Lower leg skin (tissue), 4 donors: ENCODE data around the gene HPGDS. TPM values are rescaled to one million over a fixed set of nuclear protein-coding genes. Genes with fewer than 3 reads are reported as not detected.
"Not testable (repeated sequence)": the region's sequence is repeated elsewhere in the genome, so short reads cannot be mapped to it uniquely, and the experiment has no call there.

Source experiments
- DNase-seq, 2 donors: peaks; one replicate each; pipeline ENCODE4 v3.0.0-alpha.2; 2019; ENCODE audit warnings: low spot score in 2 of 2
- H3K4me3 ChIP-seq: fragments of 200-600 bp; sonication (generic); 2 replicates; pipeline ENCODE4 v1.5.1; 2017; ENCODE audit warnings: mild to moderate bottlenecking, low read depth; ENCODE audit not compliant: poor library complexity, severe bottlenecking
- POLR2A ChIP-seq, 2 donors: fragments of 450-650 bp; IDR thresholded peaks; one replicate each; pipeline ENCODE4 v1.6.1; 2016 to 2017; ENCODE audit warnings: antibody characterized with exemption in 2 of 2, mild to moderate bottlenecking in 1 of 2, moderate library complexity in 1 of 2
- WGBS, 2 donors: methylation state at CpG; one replicate each; pipeline ENCODE4 v1.1.5; 2018; 5-methylcytosine and 5-hydroxymethylcytosine counted together
- intact Hi-C: fragments of 100-400 bp; cut with DNase I; formaldehyde crosslinking; loops from one replicate; pipeline ENCODE4 v1.15.0; 2023; ENCODE audit warnings: low total_unique reads
- total RNA-seq, 4 donors: library from RNA; depleted of rRNA; stranded (reverse); fragments of >200 nt; gene quantifications; one replicate each; pipeline ENCODE4 v1.1.0, GENCODE V29; 2016
- TF ChIP-seq, protein P1 (sequence below), 3 donors: fragments of 450-650 bp; IDR thresholded peaks; one replicate each; pipeline ENCODE4 v1.5.1; 2016; ENCODE audit warnings: antibody characterized with exemption in 3 of 3, mild to moderate bottlenecking in 3 of 3, moderate library complexity in 2 of 3

HPGDS gene
- total RNA-seq, 4 donors from 2014 or later = 0.86 to 3.0 (median 1.6) TPM

DNA sequence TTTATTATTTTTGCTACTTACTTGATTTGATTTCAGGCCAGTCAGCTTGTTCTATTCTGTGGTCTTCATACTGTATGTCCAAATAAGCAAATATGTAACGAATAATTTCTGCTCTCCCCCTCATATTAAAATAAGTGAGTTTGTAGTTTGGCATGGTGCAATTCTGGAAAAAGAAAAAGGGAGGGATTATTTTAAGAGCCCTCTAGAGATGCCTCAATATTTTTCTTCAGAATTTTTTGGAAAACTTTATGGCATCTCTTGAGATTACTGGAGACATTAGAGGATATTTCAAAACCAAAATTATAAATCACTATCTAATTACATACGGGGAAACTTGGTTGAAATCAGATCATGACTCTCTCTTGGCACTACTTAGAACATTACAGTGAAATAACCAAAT lies 8.2 kb downstream of the HPGDS start:
- H3K4me3 ChIP-seq = no peak overlapping the region
- TF ChIP-seq POLR2A (IDR thresholded peaks at IDR 0.05) = no peak
- TF ChIP-seq, protein P1, sequence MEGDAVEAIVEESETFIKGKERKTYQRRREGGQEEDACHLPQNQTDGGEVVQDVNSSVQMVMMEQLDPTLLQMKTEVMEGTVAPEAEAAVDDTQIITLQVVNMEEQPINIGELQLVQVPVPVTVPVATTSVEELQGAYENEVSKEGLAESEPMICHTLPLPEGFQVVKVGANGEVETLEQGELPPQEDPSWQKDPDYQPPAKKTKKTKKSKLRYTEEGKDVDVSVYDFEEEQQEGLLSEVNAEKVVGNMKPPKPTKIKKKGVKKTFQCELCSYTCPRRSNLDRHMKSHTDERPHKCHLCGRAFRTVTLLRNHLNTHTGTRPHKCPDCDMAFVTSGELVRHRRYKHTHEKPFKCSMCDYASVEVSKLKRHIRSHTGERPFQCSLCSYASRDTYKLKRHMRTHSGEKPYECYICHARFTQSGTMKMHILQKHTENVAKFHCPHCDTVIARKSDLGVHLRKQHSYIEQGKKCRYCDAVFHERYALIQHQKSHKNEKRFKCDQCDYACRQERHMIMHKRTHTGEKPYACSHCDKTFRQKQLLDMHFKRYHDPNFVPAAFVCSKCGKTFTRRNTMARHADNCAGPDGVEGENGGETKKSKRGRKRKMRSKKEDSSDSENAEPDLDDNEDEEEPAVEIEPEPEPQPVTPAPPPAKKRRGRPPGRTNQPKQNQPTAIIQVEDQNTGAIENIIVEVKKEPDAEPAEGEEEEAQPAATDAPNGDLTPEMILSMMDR (IDR thresholded peaks at IDR 0.05) = no peak
- intact Hi-C loops = no loop called here
- 39 to 49% methylated on average over 2 of the region's 2 CpGs for WGBS, 2 donors
- DNase-seq = no peak

DNA sequence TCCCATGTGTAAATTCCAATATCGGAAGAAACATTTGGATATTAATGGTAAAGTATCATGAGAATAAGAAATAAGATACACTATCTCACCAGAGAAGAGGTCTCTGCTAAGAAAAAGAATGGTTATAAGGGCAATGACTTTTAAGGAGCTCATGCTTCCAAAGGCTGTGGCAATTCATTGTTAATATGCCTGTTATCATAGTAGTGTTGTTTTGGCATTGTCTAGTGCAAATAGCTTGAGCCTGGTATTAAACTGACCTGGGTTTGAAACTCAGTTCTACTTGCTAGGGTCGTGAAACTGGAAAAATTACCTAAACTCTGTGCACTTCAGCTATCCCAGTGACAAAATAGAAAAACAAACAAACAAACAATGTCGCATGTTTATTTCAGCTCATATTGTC lies 8.8 kb downstream of the HPGDS start:
- H3K4me3 ChIP-seq = no peak overlapping the region
- WGBS, 2 donors = 68 to 75% methylated on average over 3 of the region's 3 CpGs
- intact Hi-C loops = no loop called here
- TF ChIP-seq, protein P1 (IDR thresholded peaks at IDR 0.05) = no peak
- TF ChIP-seq POLR2A (IDR thresholded peaks at IDR 0.05) = no peak
- DNase-seq = no peak

DNA sequence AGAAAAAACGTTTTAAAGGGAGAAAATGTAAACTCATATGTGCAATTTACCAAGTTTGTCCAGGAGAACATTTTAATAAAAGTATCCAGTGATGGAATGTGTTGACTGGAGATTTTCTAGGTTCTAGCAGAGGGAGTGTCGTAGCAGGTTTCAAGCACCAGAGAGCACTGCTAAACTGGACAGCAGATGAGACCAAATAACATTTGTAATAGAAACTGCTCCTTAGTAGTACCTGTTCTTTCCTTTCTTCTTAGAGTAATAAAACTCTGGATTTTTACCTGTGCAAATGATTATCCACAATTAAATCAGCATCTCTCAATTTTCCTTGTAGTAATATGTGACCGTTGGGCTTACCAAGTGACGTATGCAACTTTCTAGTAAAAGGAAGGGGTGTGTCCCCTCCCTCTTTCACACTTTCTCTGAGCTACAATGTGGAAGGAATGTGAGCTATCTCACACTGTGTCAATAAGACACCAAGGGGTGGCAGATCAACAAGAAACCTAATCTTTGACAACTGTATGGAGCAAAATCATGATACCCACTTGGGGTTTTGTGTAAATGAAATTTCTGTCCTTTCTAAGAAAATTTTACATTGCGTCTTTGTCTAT lies 9.5 kb downstream of the HPGDS start:
- intact Hi-C loops = no loop called here
- 60 to 67% methylated on average over 5 of the region's 5 CpGs for WGBS, 2 donors

DNA sequence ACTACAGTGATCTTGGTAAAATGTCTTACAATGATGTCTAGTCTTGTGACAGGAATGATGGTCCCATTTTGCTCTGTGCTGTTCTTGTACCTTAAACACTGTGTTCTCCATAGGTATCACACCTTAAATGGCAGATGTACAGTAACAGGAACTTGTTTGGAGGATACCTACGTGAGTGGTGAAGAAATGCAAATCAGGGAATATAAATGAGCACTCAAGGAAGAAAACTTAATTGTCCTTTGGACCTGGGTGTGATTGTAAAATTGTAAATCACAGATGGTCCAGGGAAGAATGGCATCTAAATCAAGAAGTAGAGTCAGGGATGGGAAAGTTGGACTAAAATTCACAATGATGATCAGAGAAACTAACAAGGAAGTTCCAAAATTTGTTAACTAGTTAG lies 12.7 kb downstream of the HPGDS start:
- H3K4me3 ChIP-seq = no peak overlapping the region
- WGBS, 2 donors = 57 to 61% methylated on average over 1 of the region's 1 CpG
- intact Hi-C loops = no loop called here
- DNase-seq = no peak
- TF ChIP-seq POLR2A (IDR thresholded peaks at IDR 0.05) = no peak

More for the DNA sequence above, 9.5 kb downstream of the HPGDS start:
- no peak overlapping the region for H3K4me3 ChIP-seq
- DNase-seq = no peak
- TF ChIP-seq, protein P1 (IDR thresholded peaks at IDR 0.05) = no peak
- TF ChIP-seq POLR2A (IDR thresholded peaks at IDR 0.05) = no peak

DNA sequence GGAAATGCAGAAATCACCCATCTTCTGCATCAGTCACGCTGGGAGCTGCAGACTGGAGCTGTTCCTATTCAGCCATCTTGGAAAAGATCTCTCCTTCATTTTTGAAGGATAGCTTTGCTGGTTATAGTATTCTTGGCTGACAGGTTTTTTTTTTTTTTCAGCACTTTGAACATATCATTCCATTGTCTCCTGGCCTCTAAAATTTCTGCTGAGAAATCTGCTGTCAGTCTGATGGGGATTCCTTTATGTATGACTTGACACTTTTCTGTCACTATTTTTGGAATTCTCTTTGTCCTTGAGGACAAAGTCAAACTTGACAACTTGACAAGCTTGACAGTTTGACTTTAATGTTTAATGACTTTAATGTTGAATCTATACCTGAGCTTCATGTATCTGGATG lies 16.8 kb downstream of the HPGDS start:
- DNase-seq = no peak
- intact Hi-C loops = no loop called here
- TF ChIP-seq, protein P1 (IDR thresholded peaks at IDR 0.05) = no peak
- TF ChIP-seq POLR2A (IDR thresholded peaks at IDR 0.05) = no peak
- WGBS, 2 donors = 71 to 94% methylated on average over 1 of the region's 1 CpG
- H3K4me3 ChIP-seq = no peak overlapping the region

DNA sequence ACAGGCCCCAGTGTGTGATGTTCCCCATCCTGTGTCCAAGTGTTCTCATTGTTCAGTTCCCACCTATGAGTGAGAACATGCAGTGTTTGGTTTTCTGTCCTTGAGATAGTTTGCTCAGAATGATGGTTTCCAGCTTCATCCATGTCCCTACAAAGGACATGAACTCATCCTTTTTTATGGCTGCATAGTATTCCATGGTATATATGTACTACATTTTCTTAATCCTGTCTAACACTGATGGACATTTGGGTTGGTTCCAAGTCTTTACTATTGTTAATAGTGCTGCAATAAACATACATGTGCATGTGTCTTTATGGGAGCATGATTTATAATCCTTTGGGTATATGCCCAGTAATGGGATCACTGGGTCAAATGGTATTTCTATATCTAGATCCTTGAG lies 22.7 kb downstream of the HPGDS start:
- H3K4me3 ChIP-seq = not testable (repeated sequence)

DNA sequence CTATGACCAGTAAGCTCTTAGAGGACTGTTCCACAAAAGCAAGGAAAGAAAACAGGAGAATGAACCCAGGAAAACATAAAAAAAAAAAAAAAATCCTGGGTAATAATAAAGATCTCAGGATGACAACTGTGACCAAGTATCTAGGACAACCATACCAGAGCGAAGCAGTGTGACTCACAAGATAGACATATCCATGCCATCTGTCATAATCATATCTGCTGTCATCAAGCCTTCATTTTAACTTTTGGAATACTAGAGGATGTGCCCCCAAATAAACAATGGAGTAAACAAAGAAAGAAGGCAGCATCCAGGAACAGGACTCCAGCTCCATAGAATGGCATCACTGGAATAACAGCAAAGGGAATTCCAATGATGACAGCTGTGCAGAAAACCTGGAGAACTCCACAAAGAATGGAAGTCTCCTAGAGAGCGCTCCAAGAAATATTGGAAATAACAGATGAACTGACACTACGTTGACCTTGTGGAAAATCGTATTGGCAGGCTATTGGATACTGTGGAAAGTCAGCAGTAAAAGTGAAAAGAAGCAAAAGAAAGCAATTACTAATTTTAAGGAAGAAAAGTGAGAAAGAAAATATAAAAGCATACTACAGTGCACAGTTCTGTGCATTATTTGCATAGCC lies 35.3 kb downstream of the HPGDS start:
- TF ChIP-seq, protein P1 (IDR thresholded peaks at IDR 0.05) = no peak
- no peak for TF ChIP-seq POLR2A (IDR thresholded peaks at IDR 0.05)
- 56 to 64% methylated on average over 4 of the region's 4 CpGs for WGBS, 2 donors
- no peak overlapping the region for H3K4me3 ChIP-seq
- intact Hi-C loops = no loop called here
- no peak for DNase-seq

More for the DNA sequence above, 22.7 kb downstream of the HPGDS start:
- intact Hi-C loops, DNase-seq: not testable (repeated sequence)
